Measurements from ENCODE around the gene ARF3. TPM values are rescaled to one million over a fixed set of nuclear protein-coding genes. Genes with fewer than 3 reads are reported as not detected.
A peak's percentile ranks its signal among the peaks of the same experiment; 100 is the strongest.

ARF3 gene
- polyA plus RNA-seq (ENCODE audit: insufficient read depth in 1 of 5, insufficient read length in 5 of 5, low replicate concordance in 1 of 5), result 100 to 1,000 TPM in 3 of 5 donors, 10 to 100 TPM in 2; 91.5 to 109 (median 103) TPM
- long read RNA-seq, donor 1, full-length matches to known transcripts, result 44 of 49 reads
- long read RNA-seq, donor 1, partial matches to known transcripts, result 5 of 49 reads
- long read RNA-seq, donor 1, other reads (novel, unspliced or antisense), result 0 of 49 reads
- long read RNA-seq, donor 2, full-length matches to known transcripts, result 14 of 14 reads
- long read RNA-seq, donor 2, partial matches to known transcripts, result 0 of 14 reads
- long read RNA-seq, donor 2, other reads (novel, unspliced or antisense), result 0 of 14 reads
- long read RNA-seq, donor 3, full-length matches to known transcripts, result 15 of 15 reads
- long read RNA-seq, donor 3, partial matches to known transcripts, result 0 of 15 reads
- long read RNA-seq, donor 3, other reads (novel, unspliced or antisense), result 0 of 15 reads
- long read RNA-seq, donor 4, full-length matches to known transcripts, result 19 of 19 reads
- long read RNA-seq, donor 4, partial matches to known transcripts, result 0 of 19 reads
- long read RNA-seq, donor 4, other reads (novel, unspliced or antisense), result 0 of 19 reads
- long read RNA-seq, donor 5, full-length matches to known transcripts, result 28 of 28 reads
- long read RNA-seq, donor 5, partial matches to known transcripts, result 0 of 28 reads
- long read RNA-seq, donor 5, other reads (novel, unspliced or antisense), result 0 of 28 reads
- long read RNA-seq, donor 6, full-length matches to known transcripts, result 28 of 28 reads
- long read RNA-seq, donor 6, partial matches to known transcripts, result 0 of 28 reads
- long read RNA-seq, donor 6, other reads (novel, unspliced or antisense), result 0 of 28 reads
- long read RNA-seq, donor 7, full-length matches to known transcripts, result 24 of 24 reads
- long read RNA-seq, donor 7, partial matches to known transcripts, result 0 of 24 reads
- long read RNA-seq, donor 7, other reads (novel, unspliced or antisense), result 0 of 24 reads
- long read RNA-seq, donor 8, full-length matches to known transcripts, result 14 of 14 reads
- long read RNA-seq, donor 8, partial matches to known transcripts, result 0 of 14 reads
- long read RNA-seq, donor 8, other reads (novel, unspliced or antisense), result 0 of 14 reads

DNA sequence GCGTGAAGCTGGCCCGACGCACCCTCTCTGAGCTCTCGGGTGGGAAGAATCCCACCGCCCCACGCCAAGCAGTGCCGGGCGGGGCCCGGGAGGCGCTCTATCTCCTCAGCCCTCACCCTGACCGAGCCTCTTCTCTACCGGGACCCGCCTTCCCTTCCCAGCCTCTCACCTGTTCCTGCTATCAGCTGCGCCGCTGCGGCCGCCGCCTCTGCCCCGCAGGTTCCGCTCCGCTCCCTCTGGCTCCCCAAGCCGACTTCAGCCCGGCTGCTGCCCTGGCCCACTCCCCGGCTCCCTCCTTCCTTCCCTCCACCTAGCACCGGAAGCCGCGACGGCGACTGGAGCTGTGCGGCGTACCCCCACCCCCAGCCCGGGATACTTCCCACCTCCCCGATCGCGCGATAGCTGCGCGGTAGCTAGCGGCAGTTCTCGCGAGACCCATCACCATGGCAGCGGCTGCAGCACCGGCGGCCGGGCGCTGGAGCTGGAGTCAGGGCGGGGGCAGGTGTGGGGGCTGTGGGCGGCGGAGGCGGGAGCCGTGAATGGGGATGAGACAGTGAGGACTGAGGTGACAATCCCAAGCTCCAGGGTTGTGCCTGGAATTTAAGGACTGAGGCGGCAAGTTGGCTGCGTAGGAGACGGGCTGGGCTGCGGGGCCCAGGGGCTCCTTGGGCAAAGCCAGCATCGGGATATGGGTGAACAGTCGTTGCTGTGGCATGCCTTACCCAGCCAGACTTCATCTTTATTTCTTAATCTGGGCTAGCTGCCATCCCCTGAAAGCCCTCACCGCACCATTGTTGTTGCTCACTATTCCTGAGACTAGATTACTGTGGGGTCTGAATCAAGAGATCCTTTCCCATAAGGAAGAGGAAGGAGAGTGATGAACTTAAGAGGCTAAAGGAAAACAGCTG lies at the start of gene ARF3:
Gene ARF3, minus strand, starts transcription at position 347 of the 908 bp plus-strand sequence. CDS start 16,392 bp downstream, outside the sequence.
- DNase-seq, result peak; percentile 95

- no peak for DNase-seq
Measured at GRCh38 chr12:49000346-49000745, 43.1 kb upstream of the ARF3 start.

DNA sequence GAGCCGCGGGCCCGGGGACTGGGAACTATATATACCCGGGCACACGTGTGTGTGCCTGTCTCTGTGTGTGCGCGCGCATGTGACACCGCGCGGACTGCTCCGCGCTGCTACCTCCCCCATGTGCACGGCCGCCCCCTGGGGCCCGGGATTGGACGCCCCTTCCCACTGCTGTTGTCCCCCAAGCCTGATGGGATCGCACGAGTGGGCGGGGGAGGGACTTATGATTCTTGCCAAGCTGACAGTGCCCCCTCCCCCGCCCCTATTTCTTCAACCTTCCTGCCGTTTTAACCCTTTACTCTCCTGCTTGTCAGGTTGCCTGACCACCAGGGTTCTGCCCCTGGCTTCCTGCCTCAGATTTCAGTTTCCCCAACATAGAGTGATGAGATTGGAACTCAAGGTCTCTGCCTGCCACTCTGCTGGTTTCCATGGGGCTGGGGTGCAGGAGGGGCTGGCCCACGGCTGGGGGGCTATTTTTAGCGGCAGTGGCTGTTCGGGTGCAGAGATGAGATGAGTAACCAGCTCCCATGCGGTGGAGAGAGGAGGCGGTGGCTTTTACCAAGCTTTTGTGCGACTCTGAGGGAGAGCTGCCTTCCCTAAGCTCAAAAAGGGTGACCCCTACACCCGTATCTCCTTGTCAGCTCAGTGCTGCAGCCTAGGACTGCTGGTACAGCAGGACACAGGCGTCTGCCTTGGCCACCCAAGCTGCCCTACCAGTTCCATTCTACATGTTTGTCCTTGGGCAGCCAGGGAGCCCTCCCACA lies 42.3 kb upstream of the ARF3 start, which contains the start of gene DDN:
Gene DDN, minus strand, starts transcription at position 5 of the 761 bp plus-strand sequence. CDS start 88 bp downstream, outside the sequence.
- no peak for DNase-seq

GRCh38 chr12:48998497-48999353 lies 41.4 kb upstream of the ARF3 start:
- no peak for DNase-seq

- no peak for DNase-seq
Measured at GRCh38 chr12:48997719-48998496, 40.6 kb upstream of the ARF3 start.

DNA sequence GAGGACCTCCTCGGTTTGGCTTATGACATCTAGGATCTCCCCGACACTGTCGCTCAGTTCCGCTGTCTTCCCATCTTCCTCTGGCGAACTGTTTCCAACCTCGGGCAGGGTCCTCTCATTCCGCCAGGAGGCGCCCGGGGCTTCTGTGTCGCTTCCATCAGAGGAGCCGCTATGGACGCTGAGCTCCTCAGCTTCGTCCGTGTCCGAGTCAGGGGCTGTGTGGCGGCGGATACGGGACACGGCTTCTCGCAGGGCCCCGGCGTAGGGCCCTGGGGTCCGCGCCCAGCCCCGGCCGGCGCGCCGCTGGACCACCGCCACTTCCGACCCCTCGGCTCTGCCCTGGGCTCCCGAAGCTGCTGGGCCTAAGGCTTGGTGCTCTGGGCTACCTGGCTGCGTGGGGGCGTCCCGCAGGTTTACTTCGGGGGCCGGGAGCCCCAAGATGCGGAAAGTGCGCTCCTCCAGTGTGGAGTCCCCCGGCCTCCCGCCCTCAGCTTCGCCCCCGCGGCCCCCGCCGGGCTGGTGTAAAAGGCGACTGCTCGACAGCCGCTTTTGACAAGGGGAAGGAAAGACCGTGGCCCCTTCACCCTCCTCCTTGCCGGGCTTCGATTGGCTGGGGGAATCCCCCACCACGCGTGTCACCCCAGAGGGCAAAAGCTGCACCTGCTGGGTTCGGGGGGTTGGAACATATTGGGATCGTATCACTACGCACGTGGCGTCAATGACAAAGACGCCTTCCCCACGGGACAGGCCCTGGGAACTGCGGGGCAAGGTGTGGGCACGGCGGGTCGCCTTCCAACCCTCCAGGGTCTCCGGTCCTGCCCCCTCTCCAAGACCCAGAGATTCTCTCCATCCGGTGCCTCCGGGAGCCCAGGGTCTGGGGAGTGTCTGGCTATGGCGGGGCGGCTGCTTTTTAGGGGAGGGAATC lies 39.8 kb upstream of the ARF3 start:
- no peak for DNase-seq

- peak; percentile 67 to 77 for DNase-seq
Measured at GRCh38 chr12:48995086-48995879, 38.0 kb upstream of the ARF3 start.

DNA sequence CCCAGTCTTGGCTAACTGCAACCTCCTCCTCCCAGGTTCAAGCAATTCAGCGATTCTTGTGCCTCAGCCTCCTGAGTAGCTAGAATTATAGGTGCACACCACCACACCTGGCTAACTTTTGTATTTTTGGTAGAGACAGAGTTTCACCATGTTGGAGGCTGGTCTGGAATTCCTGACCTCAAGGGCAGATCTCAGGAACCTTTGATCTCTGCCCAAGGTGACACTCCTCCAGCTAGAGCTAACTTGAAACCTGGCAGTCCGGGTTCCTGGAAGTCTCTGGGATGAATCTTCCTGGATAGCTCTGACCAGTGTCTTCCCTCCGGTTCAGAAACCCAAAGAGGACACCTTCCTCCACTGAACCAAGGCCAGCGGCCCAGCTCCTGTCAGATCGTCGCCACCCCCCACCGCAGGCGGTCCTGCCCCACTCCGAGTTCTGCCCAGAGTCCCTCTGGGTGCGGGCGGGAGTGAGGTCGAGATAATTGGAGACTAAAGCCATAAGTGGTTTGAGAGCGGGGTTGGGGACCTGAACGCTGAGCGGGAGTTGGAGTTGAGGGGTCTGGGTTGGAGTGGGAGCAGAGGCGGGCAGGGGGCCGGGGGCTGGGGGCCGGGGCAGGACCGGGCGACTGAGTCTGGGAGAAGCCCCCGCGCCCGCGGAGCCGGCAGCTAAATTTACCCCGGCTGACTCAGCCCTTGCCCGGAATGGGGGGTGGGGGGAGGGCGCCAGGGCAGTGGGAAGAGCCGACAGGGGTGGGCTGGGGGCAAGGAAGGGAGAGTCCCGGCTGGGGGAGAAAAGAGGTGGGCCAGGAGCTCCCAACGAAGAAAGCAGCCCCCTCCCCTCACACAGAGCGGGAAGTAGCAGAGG lies 37.2 kb upstream of the ARF3 start:
- DNase-seq, result no peak

DNA sequence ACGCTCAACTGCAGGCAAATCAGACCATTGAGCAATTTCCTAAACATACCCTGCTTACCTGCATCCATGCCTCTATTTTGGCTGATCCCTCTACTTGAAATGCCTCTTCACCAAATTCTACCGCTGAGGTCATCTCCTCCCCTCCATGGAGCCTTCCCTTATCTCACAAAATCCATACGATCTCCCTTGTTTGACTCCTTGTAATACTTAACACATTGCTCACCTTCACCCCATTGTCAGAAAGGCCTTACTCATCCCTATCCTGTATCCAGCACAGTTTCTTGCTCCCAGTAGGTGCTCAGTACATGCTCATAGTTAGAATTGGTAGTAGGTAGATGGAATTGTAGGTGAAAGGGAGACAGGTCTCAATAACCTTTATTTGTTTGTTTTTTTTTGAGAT lies 36.5 kb upstream of the ARF3 start:
- no peak for DNase-seq

- DNase-seq, result no peak
Measured at GRCh38 chr12:48991247-48992050, 34.2 kb upstream of the ARF3 start.

DNA sequence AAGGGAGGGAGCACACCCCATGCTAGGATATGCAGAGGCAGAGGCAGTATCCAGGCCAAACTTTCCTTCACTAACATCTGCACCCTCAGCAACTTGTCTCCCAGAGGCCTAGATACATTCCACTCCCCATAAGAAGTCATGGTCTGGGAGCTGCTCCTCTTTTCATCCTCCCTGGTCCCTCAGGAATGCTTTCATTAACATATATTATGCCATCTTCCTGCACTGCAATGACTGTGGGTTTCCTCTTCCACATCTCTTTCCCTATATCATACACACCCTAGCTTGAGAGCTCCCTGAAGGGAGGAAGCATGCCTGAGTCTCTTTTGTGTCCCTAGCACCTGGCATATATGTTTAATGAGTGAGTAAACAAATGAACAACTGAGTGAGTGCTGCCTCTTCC lies 33.3 kb upstream of the ARF3 start:
- no peak for DNase-seq

GRCh38 chr12:48988030-48988649 lies 30.9 kb upstream of the ARF3 start:
- DNase-seq, result no peak

GRCh38 chr12:48986720-48987291 lies 29.5 kb upstream of the ARF3 start:
- no peak for DNase-seq

DNA sequence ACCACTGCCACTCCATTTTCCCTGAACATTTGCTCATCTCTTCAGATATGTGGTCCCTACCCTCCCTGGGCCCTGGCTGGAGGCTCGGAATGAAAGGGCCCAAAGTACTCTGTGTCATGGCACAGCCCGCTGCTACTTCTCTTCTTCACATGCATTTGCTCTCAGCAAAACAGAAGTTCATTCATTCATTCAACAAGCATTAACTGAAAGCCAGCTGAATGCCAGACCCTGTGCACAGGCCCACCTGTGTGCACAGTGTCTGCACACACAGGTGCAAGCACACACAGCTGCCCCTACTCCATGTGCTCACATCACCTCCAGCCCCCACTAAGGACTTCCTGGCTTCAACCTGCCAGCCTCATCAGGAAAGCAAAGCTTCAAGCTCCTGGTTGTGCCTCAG lies 28.6 kb upstream of the ARF3 start:
- no peak for DNase-seq
